ENCODE data around the gene SPECC1. TPM values are rescaled to one million over a fixed set of nuclear protein-coding genes. Genes with fewer than 3 reads are reported as not detected.
"Not testable (repeated sequence)": the region's sequence is repeated elsewhere in the genome, so short reads cannot be mapped to it uniquely, and the experiment has no call there.

The SPECC1 gene
- total RNA-seq, 1 donor from 2014 or later = 26.9 TPM

DNA sequence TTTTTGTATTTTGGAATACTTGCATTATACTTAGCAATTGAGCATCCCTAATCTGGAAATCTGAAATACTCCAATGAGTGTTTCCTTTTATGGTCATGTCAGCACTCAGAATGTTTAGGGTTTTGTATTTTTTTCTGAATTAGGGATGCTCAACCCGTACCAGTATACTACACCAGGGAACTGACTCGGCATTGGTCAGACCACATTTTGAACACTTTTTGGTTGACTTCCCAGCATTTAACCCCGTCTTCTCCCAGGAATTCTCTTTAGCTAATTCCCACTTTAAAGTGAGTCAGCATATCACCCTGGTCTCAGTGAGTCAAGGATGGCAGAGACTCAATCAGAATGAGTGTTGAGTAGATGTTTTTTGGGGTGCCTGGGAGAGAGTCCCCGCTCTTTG is 177.9 kb downstream of the SPECC1 start:
- H3K4me1 ChIP-seq = no peaks in the 10 kb centered on the region
- no peaks in the 10 kb centered on the region for H3K27me3 ChIP-seq (ENCODE audit: low read depth)
- TF ChIP-seq, protein P1, sequence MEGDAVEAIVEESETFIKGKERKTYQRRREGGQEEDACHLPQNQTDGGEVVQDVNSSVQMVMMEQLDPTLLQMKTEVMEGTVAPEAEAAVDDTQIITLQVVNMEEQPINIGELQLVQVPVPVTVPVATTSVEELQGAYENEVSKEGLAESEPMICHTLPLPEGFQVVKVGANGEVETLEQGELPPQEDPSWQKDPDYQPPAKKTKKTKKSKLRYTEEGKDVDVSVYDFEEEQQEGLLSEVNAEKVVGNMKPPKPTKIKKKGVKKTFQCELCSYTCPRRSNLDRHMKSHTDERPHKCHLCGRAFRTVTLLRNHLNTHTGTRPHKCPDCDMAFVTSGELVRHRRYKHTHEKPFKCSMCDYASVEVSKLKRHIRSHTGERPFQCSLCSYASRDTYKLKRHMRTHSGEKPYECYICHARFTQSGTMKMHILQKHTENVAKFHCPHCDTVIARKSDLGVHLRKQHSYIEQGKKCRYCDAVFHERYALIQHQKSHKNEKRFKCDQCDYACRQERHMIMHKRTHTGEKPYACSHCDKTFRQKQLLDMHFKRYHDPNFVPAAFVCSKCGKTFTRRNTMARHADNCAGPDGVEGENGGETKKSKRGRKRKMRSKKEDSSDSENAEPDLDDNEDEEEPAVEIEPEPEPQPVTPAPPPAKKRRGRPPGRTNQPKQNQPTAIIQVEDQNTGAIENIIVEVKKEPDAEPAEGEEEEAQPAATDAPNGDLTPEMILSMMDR (IDR thresholded peaks at IDR 0.05) = no peak
- no peak overlapping the region for H3K27ac ChIP-seq
- no peak overlapping the region for H3K4me3 ChIP-seq
- no peaks in the 10 kb centered on the region for H3K9me3 ChIP-seq
- H3K36me3 ChIP-seq = no peaks in the 10 kb centered on the region
- DNase-seq (no peak), ATAC-seq (no peak)
- intact Hi-C loops (cut with DNase I) = no loop called here

DNA sequence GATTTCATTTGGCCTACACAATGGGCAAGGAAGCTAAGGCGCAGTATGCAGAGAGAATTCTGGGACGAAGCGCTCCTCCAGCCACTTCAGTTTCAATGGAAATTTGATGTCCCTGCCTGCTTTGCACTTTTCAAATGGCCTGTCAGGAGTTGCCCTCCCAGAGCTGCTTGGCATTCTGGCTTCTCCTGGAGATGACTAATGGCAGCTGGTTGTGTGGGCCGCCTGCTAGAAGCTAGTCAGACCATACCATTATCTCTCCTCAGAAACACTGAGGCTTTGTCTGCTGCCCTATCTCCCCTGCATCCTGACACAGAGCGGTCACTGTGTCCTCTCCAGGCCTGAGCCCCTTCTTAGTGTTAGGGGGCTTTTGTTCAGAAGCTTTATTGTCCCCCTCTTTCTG is 180.1 kb downstream of the SPECC1 start:
- H3K4me3 ChIP-seq = no peak overlapping the region
- no peak for ATAC-seq
- TF ChIP-seq, protein P1 (IDR thresholded peaks at IDR 0.05) = no peak
- H3K27ac ChIP-seq = no peak overlapping the region
- no peaks in the 10 kb centered on the region for H3K27me3 ChIP-seq (ENCODE audit: low read depth)
- intact Hi-C loops (cut with DNase I) = no loop called here
- H3K36me3 ChIP-seq = no peaks in the 10 kb centered on the region
- H3K4me1 ChIP-seq = no peaks in the 10 kb centered on the region
- no peak for DNase-seq
- H3K9me3 ChIP-seq = no peaks in the 10 kb centered on the region

DNA sequence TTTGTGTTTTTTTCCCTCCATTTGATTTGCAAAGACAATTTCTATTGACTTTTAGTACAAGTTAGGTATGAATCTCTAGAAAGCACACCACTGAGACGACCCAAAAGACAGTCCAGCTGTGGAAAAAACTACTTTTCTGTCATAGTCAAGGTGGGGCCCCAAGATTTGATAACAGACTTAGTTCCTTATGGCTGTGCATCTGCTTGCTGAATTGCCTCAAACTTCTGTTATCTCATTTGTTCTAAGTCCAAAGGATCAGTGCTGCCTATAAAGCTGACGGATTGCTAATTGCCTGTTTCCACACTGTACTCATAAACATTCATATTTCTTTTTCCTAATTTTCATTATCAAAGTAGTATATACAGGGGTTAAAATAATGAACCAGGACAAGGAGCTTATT is 180.8 kb downstream of the SPECC1 start:
- no peak for ATAC-seq
- intact Hi-C loops (cut with DNase I) = no loop called here
- H3K36me3 ChIP-seq = no peaks in the 10 kb centered on the region
- TF ChIP-seq, protein P1 (IDR thresholded peaks at IDR 0.05) = no peak
- H3K9me3 ChIP-seq = no peaks in the 10 kb centered on the region
- no peak overlapping the region for H3K4me3 ChIP-seq
- H3K27me3 ChIP-seq (ENCODE audit: low read depth) = no peaks in the 10 kb centered on the region
- no peak for DNase-seq
- H3K27ac ChIP-seq = no peak overlapping the region
- no peaks in the 10 kb centered on the region for H3K4me1 ChIP-seq

DNA sequence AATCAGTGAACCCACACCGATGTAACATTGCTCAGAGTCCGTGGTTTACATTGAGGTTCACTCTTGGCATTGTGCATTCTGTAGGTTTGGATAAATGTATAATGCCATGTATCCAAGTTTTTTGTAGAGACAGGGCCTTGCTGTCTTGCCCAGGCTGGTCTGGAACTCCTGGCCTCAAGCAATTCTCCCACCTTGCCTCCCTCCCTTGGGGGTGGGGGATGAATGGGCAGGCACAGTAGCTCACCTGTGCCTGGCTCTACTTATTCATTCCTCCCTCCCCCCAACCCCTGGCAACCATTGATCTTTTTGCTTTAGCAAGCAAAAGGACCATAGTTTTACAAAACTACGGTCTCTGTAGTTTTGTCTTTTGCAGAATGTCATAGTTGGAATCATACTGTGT is 181.4 kb downstream of the SPECC1 start:
- no peak for ATAC-seq
- no peak overlapping the region for H3K4me3 ChIP-seq
- DNase-seq = no peak
- no peaks in the 10 kb centered on the region for H3K4me1 ChIP-seq
- no peaks in the 10 kb centered on the region for H3K36me3 ChIP-seq
- intact Hi-C loops (cut with DNase I) = no loop called here
- H3K27me3 ChIP-seq (ENCODE audit: low read depth) = no peaks in the 10 kb centered on the region
- no peak overlapping the region for H3K27ac ChIP-seq
- no peaks in the 10 kb centered on the region for H3K9me3 ChIP-seq
- TF ChIP-seq, protein P1 (IDR thresholded peaks at IDR 0.05) = no peak

DNA sequence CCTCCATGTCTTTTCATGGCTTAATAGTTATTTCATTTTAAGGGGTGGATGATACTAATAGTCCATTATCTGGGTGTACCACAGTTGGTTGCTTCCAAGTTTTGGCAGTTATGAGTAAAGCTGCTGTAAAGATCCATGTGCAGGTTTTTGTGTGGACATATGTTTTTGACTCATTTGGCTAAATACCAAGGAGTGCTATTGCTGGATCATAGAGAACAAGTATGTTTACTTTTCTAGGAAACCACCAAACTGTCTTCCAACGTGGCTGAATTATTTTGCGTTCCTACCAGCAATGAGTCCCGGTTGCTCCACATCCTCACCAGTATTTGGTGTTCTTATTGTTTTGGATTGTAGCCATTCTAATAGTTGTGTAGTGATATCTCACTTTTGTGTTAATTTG is 181.9 kb downstream of the SPECC1 start:
- Histone ChIP-seq H3K27ac (no peak overlapping the region), H3K36me3 (no peaks in the 10 kb centered on the region), H3K27me3 (ENCODE audit: low read depth) (no peaks in the 10 kb centered on the region), H3K4me3 (no peak overlapping the region), H3K4me1 (no peaks in the 10 kb centered on the region), H3K9me3 (no peaks in the 10 kb centered on the region)
- ATAC-seq (no peak), DNase-seq (no peak)
- intact Hi-C loops (cut with DNase I) = no loop called here
- TF ChIP-seq, protein P1 (IDR thresholded peaks at IDR 0.05) = no peak

DNA sequence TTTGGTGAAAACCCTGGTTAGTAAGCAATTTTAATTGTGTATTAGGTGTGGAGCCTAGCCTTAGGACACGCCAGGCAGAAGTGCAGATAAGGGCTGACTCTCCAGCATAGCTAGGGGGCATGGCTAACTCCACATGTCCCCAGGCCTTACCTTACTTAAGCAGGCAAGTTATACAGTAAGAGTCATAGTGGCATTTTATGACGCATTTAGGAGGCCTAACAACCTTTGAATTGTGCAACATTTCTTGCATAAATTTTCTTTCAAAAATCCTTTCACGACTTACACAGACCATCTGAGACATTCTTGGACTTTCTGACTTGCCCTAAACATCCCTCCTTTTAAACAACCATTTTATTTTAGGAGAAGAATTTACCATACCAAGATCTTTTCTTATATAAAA is 187.1 kb downstream of the SPECC1 start:
- H3K4me3 ChIP-seq; intact Hi-C loops (cut with DNase I); H3K27ac ChIP-seq; DNase-seq; H3K4me1 ChIP-seq; H3K9me3 ChIP-seq; H3K27me3 ChIP-seq (ENCODE audit: low read depth); ATAC-seq; H3K36me3 ChIP-seq: not testable (repeated sequence)

Data from lower lobe of right lung (tissue), 2 donors.